OCI-LY3 (cell line): ENCODE data around the gene TCAF2.
"Not testable (repeated sequence)": the region's sequence is repeated elsewhere in the genome, so short reads cannot be mapped to it uniquely, and the experiment has no call there.

Experiments used
- CTCF ChIP-seq: fragments of 200-600, 300-600 bp; sonication (generic); IDR thresholded peaks from 2 replicates; pipeline ENCODE4 v1.5.1; 2014; ENCODE audit warnings: antibody characterized with exemption, low read length, low read depth
- EZH2phosphoT487 ChIP-seq: fragments of 200-600 bp; shearing (Covaris generic); IDR thresholded peaks from 2 replicates; pipeline ENCODE4 v1.6.1; 2018; ENCODE audit warnings: antibody characterized with exemption, mixed run types, low read depth

- not testable (repeated sequence) for TF ChIP-seq EZH2phosphoT487, CTCF
These were observed 401 bp downstream of the TCAF2 start for GRCh38 chr7:143621175-143621574.
